Measurements from ENCODE around the gene SPNS2.

- no peak for TF ChIP-seq EZH2phosphoT487 (IDR thresholded peaks at IDR 0.05; ENCODE audit: insufficient read depth, low read depth)
- TF ChIP-seq EZH2 (IDR thresholded peaks at IDR 0.05; ENCODE audit: insufficient read depth, poor library complexity, severe bottlenecking) = no peak
Observed at GRCh38 chr17:4555873-4556759, 57.4 kb downstream of the SPNS2 start.

Data from GM23248 (cell line).